SW 1271 (cell line): ENCODE results near the gene NCKAP1.
A peak's percentile ranks its signal among the peaks of the same experiment; 100 is the strongest.
"Not testable (repeated sequence)": the region's sequence is repeated elsewhere in the genome, so short reads cannot be mapped to it uniquely, and the experiment has no call there.

ENCODE experiments used
- DNase-seq, 2 experiments: peaks; one replicate each; lab custom pipeline; 2025; lab: John Stamatoyannopoulos, UW

Gene NCKAP1

GRCh38 chr2:183038341-183039300, at the start of gene NCKAP1:
Gene NCKAP1 (minus strand): TSS chr2:183038457. CDS start chr2:183038099, 358 bp downstream.
- DNase-seq = peak; percentile 17 to 69

- peak in 1 of 2 experiments; percentile 4 for DNase-seq
Measured at GRCh38 chr2:183081911-183082310, 43.7 kb upstream of the NCKAP1 start.

- DNase-seq = no peak
Measured at GRCh38 chr2:183079139-183079775, 41.0 kb upstream of the NCKAP1 start.

GRCh38 chr2:183078464-183079138, 40.3 kb upstream of the NCKAP1 start, which contains the start of gene DUSP19:
Gene DUSP19 (plus strand): TSS chr2:183078747. CDS start chr2:183078934, 187 bp downstream.
- peak; percentile 67 to 87 for DNase-seq

- no peak for DNase-seq
Measured at GRCh38 chr2:183078163-183078463, 39.9 kb upstream of the NCKAP1 start.

GRCh38 chr2:183072177-183072576, 33.9 kb upstream of the NCKAP1 start:
- DNase-seq = no peak

- no peak for DNase-seq
Measured at GRCh38 chr2:183070942-183071844, 32.9 kb upstream of the NCKAP1 start.

- no peak for DNase-seq
Measured at GRCh38 chr2:183069174-183069573, 30.9 kb upstream of the NCKAP1 start.

- no peak for DNase-seq
Measured at GRCh38 chr2:183068561-183068960, 30.3 kb upstream of the NCKAP1 start.

- DNase-seq = no peak
Measured at GRCh38 chr2:183063083-183063482, 24.8 kb upstream of the NCKAP1 start.

GRCh38 chr2:183060571-183061231, 22.4 kb upstream of the NCKAP1 start:
- no peak for DNase-seq

- peak in 1 of 2 experiments; percentile 29 for DNase-seq
Measured at GRCh38 chr2:183059561-183059960, 21.3 kb upstream of the NCKAP1 start.

- no peak for DNase-seq
Measured at GRCh38 chr2:183057333-183057985, 19.2 kb upstream of the NCKAP1 start.

GRCh38 chr2:183049420-183049819, 11.2 kb upstream of the NCKAP1 start:
- DNase-seq = no peak

GRCh38 chr2:183047486-183048125, 9.3 kb upstream of the NCKAP1 start:
- DNase-seq = not testable (repeated sequence)

- not testable (repeated sequence) for DNase-seq
Measured at GRCh38 chr2:183043580-183043979, 5.3 kb upstream of the NCKAP1 start.

GRCh38 chr2:183040604-183041003, 2.3 kb upstream of the NCKAP1 start:
- no peak for DNase-seq

GRCh38 chr2:183037553-183038340, 510 bp downstream of the NCKAP1 start:
- peak; percentile 13 to 45 for DNase-seq

GRCh38 chr2:183037074-183037552, 1.1 kb downstream of the NCKAP1 start:
- peak in 1 of 2 experiments; percentile 52 for DNase-seq
